ENCODE data around the gene GTF2H3.

Gene GTF2H3

GRCh38 chr12:123633379-123634141, at the start of gene GTF2H3, which contains the start of gene EIF2B1:
GTF2H3 (plus strand) TSS chr12:123633829; CDS start chr12:123633860, 31 bp downstream.
EIF2B1 (minus strand) TSS chr12:123633686; CDS start chr12:123633557, 129 bp downstream.
- H3K4me1 Mint-ChIP-seq = peaks cover 25% of the 10 kb centered on the region
- H3K27ac Mint-ChIP-seq = peak within 1 kb of the TSS; percentile 99
- peak within 1 kb of the TSS; percentile 99 for H3K4me3 Mint-ChIP-seq
- peaks cover 23% of the 10 kb centered on the region for H3K36me3 Mint-ChIP-seq (ENCODE audit: low read depth)
- H3K9me3 Mint-ChIP-seq = no peaks in the 10 kb centered on the region
- H3K27me3 Mint-ChIP-seq (ENCODE audit: low read depth, poor library complexity) = peaks cover 3% of the 10 kb centered on the region
- peak; percentile 94 for DNase-seq
- no peak for TF ChIP-seq CTCF (IDR thresholded peaks at IDR 0.05)

GRCh38 chr12:123591702-123592481, 41.7 kb upstream of the GTF2H3 start:
- H3K4me1 Mint-ChIP-seq = peaks cover 12% of the 10 kb centered on the region
- H3K27ac Mint-ChIP-seq = peak overlapping the region; percentile 52
- no peak for TF ChIP-seq CTCF (IDR thresholded peaks at IDR 0.05)
- peaks cover 61% of the 10 kb centered on the region for H3K36me3 Mint-ChIP-seq (ENCODE audit: low read depth)
- no peaks in the 10 kb centered on the region for H3K27me3 Mint-ChIP-seq (ENCODE audit: low read depth, poor library complexity)
- H3K4me3 Mint-ChIP-seq = no peak overlapping the region
- DNase-seq = no peak
- no peaks in the 10 kb centered on the region for H3K9me3 Mint-ChIP-seq

- Mint-ChIP-seq H3K27ac (no peak overlapping the region), H3K36me3 (ENCODE audit: low read depth) (peaks cover 50% of the 10 kb centered on the region), H3K4me1 (peaks cover under 1% of the 10 kb centered on the region), H3K9me3 (no peaks in the 10 kb centered on the region), H3K27me3 (ENCODE audit: low read depth, poor library complexity) (no peaks in the 10 kb centered on the region), H3K4me3 (no peak overlapping the region)
- no peak for TF ChIP-seq CTCF (IDR thresholded peaks at IDR 0.05)
- DNase-seq = no peak
These were observed 37.9 kb upstream of the GTF2H3 start for GRCh38 chr12:123595729-123596128.

GRCh38 chr12:123597100-123597499, 36.5 kb upstream of the GTF2H3 start:
- no peaks in the 10 kb centered on the region for H3K9me3 Mint-ChIP-seq
- no peak for DNase-seq
- H3K4me3 Mint-ChIP-seq = no peak overlapping the region
- no peak for TF ChIP-seq CTCF (IDR thresholded peaks at IDR 0.05)
- H3K4me1 Mint-ChIP-seq = peaks cover 5% of the 10 kb centered on the region
- no peak overlapping the region for H3K27ac Mint-ChIP-seq
- H3K36me3 Mint-ChIP-seq (ENCODE audit: low read depth) = peaks cover 39% of the 10 kb centered on the region
- no peaks in the 10 kb centered on the region for H3K27me3 Mint-ChIP-seq (ENCODE audit: low read depth, poor library complexity)

- H3K36me3 Mint-ChIP-seq (ENCODE audit: low read depth) = peaks cover 34% of the 10 kb centered on the region
- TF ChIP-seq CTCF (IDR thresholded peaks at IDR 0.05) = no peak
- no peaks in the 10 kb centered on the region for H3K9me3 Mint-ChIP-seq
- H3K27ac Mint-ChIP-seq = peak overlapping the region; percentile 62
- DNase-seq = no peak
- no peaks in the 10 kb centered on the region for H3K27me3 Mint-ChIP-seq (ENCODE audit: low read depth, poor library complexity)
- H3K4me3 Mint-ChIP-seq = no peak overlapping the region
- H3K4me1 Mint-ChIP-seq = peaks cover 15% of the 10 kb centered on the region
These were observed 35.1 kb upstream of the GTF2H3 start for GRCh38 chr12:123598522-123598921.

Data from nephron progenitor cell (in vitro differentiated cells).